ENCODE results near the gene RANGAP1. TPM values are rescaled to one million over a fixed set of nuclear protein-coding genes. Genes with fewer than 3 reads are reported as not detected.
A peak's percentile ranks its signal among the peaks of the same experiment; 100 is the strongest.

The RANGAP1 gene
- total and polyA plus RNA-seq, 2 of the 13 experiments (the other 11 are each of a cell fraction or from before 2014, with no cell fraction given) = 51.8 to 83.9 TPM

DNA sequence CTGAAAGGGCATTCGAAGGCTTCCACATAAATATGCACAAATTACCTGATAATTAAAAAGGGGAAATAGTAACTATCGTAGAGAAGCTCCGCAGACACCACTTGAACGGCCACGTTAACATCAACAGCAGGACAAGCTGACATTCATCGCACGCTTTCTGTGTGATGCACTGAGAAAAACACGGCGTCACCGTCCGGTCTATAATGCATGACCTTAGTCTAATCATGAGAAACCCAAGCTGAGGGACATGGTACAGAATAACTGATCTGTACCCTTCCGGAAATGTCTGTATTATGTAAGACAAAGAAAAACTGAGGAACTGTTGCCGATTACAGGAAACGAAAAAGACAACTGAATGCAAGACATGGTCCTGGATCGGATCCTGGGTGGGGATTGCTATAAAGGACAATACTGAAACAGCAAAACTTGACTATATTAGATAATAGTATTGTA lies 678 bp upstream of the RANGAP1 start (continued):
- TF ChIP-seq SALL1 (CRISPR knock-in tag; IDR thresholded peaks at IDR 0.05) = no peak; the same call in 1 of the 2 replicates
- TF ChIP-seq ZNF121 (CRISPR knock-in tag; IDR thresholded peaks at IDR 0.05) = no peak
- TF ChIP-seq TBL1XR1 (IDR thresholded peaks at IDR 0.05; ENCODE audit: borderline replicate concordance, low read length, partially characterized antibody) = no peak
- TF ChIP-seq ZNF350 (CRISPR knock-in tag; IDR thresholded peaks at IDR 0.05; ENCODE audit: borderline replicate concordance, low read depth) = no peak
- no peak for TF ChIP-seq NFATC3 (CRISPR knock-in tag; IDR thresholded peaks at IDR 0.05)
- no peak for TF ChIP-seq HMGA1 (CRISPR knock-in tag; conservative IDR thresholded peaks at IDR 0.05)
- TF ChIP-seq GABPA (IDR thresholded peaks at IDR 0.05; ENCODE audit: low read depth, low read length) = no peak
- no peak; the same call in 1 of the 2 replicates for TF ChIP-seq GABPA (CRISPR knock-in tag; IDR thresholded peaks at IDR 0.05; ENCODE audit: low read depth)
- TF ChIP-seq, protein P1, sequence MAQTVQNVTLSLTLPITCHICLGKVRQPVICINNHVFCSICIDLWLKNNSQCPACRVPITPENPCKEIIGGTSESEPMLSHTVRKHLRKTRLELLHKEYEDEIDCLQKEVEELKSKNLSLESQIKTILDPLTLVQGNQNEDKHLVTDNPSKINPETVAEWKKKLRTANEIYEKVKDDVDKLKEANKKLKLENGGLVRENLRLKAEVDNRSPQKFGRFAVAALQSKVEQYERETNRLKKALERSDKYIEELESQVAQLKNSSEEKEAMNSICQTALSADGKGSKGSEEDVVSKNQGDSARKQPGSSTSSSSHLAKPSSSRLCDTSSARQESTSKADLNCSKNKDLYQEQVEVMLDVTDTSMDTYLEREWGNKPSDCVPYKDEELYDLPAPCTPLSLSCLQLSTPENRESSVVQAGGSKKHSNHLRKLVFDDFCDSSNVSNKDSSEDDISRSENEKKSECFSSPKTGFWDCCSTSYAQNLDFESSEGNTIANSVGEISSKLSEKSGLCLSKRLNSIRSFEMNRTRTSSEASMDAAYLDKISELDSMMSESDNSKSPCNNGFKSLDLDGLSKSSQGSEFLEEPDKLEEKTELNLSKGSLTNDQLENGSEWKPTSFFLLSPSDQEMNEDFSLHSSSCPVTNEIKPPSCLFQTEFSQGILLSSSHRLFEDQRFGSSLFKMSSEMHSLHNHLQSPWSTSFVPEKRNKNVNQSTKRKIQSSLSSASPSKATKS (CRISPR knock-in tag; IDR thresholded peaks at IDR 0.05) = no peak
- TF ChIP-seq ZNF629 (CRISPR knock-in tag; conservative IDR thresholded peaks at IDR 0.05) = peak; percentile 52
- TF ChIP-seq HNRNPL (IDR thresholded peaks at IDR 0.05; ENCODE audit: low read depth, low read length) = no peak
- no peak for TF ChIP-seq POLR2G (IDR thresholded peaks at IDR 0.05; ENCODE audit: low read depth, low read length)
- TF ChIP-seq, protein P2, sequence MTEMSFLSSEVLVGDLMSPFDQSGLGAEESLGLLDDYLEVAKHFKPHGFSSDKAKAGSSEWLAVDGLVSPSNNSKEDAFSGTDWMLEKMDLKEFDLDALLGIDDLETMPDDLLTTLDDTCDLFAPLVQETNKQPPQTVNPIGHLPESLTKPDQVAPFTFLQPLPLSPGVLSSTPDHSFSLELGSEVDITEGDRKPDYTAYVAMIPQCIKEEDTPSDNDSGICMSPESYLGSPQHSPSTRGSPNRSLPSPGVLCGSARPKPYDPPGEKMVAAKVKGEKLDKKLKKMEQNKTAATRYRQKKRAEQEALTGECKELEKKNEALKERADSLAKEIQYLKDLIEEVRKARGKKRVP (CRISPR knock-in tag; IDR thresholded peaks at IDR 0.05) = no peak; a peak in 1 of 4 replicates
- TF ChIP-seq TBX3 (IDR thresholded peaks at IDR 0.05; ENCODE audit: borderline replicate concordance) = no peak
- no peak for TF ChIP-seq PRMT3 (CRISPR knock-in tag; IDR thresholded peaks at IDR 0.05; ENCODE audit: borderline replicate concordance, low read depth)
- no peak for TF ChIP-seq ZNF577 (CRISPR knock-in tag; IDR thresholded peaks at IDR 0.05; ENCODE audit: borderline replicate concordance, low read depth)
- TF ChIP-seq REPIN1 (CRISPR knock-in tag; IDR thresholded peaks at IDR 0.05; ENCODE audit: borderline replicate concordance, low read depth) = no peak
- TF ChIP-seq, protein P3, sequence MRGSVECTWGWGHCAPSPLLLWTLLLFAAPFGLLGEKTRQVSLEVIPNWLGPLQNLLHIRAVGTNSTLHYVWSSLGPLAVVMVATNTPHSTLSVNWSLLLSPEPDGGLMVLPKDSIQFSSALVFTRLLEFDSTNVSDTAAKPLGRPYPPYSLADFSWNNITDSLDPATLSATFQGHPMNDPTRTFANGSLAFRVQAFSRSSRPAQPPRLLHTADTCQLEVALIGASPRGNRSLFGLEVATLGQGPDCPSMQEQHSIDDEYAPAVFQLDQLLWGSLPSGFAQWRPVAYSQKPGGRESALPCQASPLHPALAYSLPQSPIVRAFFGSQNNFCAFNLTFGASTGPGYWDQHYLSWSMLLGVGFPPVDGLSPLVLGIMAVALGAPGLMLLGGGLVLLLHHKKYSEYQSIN (CRISPR knock-in tag; IDR thresholded peaks at IDR 0.05; ENCODE audit: borderline replicate concordance) = no peak
- no peak for TF ChIP-seq MAFK (conservative IDR thresholded peaks at IDR 0.05 in 1 of 2, IDR thresholded peaks at IDR 0.05 in 1 of 2; ENCODE audit: low read length in 2 of 2)
- no peak for TF ChIP-seq FOXK1 (CRISPR knock-in tag; IDR thresholded peaks at IDR 0.05; ENCODE audit: borderline replicate concordance, low read depth)
- TF ChIP-seq FLYWCH1 (CRISPR knock-in tag; IDR thresholded peaks at IDR 0.05) = no peak
- TF ChIP-seq ZFYVE20 (CRISPR knock-in tag; IDR thresholded peaks at IDR 0.05; ENCODE audit: borderline replicate concordance, low read depth) = no peak
- TF ChIP-seq ZC3H4 (CRISPR knock-in tag; IDR thresholded peaks at IDR 0.05; ENCODE audit: borderline replicate concordance) = 0 out of 2 replicates have a peak, but pooled peaks have one; percentile 48
- no peak for TF ChIP-seq XBP1 (CRISPR knock-in tag; IDR thresholded peaks at IDR 0.05)
- no peak for TF ChIP-seq TBX2 (CRISPR knock-in tag; IDR thresholded peaks at IDR 0.05; ENCODE audit: borderline replicate concordance)
- no peak for TF ChIP-seq HDAC1 (CRISPR knock-in tag; IDR thresholded peaks at IDR 0.05)
- TF ChIP-seq, protein P4, sequence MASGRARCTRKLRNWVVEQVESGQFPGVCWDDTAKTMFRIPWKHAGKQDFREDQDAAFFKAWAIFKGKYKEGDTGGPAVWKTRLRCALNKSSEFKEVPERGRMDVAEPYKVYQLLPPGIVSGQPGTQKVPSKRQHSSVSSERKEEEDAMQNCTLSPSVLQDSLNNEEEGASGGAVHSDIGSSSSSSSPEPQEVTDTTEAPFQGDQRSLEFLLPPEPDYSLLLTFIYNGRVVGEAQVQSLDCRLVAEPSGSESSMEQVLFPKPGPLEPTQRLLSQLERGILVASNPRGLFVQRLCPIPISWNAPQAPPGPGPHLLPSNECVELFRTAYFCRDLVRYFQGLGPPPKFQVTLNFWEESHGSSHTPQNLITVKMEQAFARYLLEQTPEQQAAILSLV (CRISPR knock-in tag; IDR thresholded peaks at IDR 0.05; ENCODE audit: borderline replicate concordance) = no peak
